Aorta (tissue), 5 donors: ENCODE measurements around the gene TXLNG. TPM values are rescaled to one million over a fixed set of nuclear protein-coding genes. Genes with fewer than 3 reads are reported as not detected.

Experiments
- ATAC-seq: fragments of 200-7000 bp; cut with Tn5 transposase; one replicate; pipeline ENCODE4 v1.9.1; 2022; ENCODE audit warnings: moderate library complexity; ENCODE audit not compliant: low FRiP score
- DNase-seq, 2 donors: peaks; one replicate each; pipeline ENCODE4 v3.0.0-alpha.2; 2020
- H3K27ac ChIP-seq, 2 donors: one replicate each; pipeline ENCODE4 v1.5.1; 2013; ENCODE audit warnings: low read length in 2 of 2, mild to moderate bottlenecking in 2 of 2, moderate library complexity in 2 of 2, control low read depth in 1 of 2, inconsistent platforms in 1 of 2, low read depth in 1 of 2
- H3K27me3 ChIP-seq, 2 donors: one replicate each; pipeline ENCODE4 v1.6.1; 2013; ENCODE audit warnings: control low read depth in 1 of 2, low read length in 1 of 2, mild to moderate bottlenecking in 1 of 2, moderate library complexity in 1 of 2; ENCODE audit not compliant: insufficient read depth in 2 of 2, control insufficient read depth in 1 of 2
- H3K36me3 ChIP-seq, 2 donors: one replicate each; pipeline ENCODE4 v1.6.1; 2013; ENCODE audit warnings: control low read depth in 1 of 2, low read length in 1 of 2, mild to moderate bottlenecking in 1 of 2; ENCODE audit not compliant: insufficient read depth in 2 of 2, control insufficient read depth in 1 of 2
- H3K4me1 ChIP-seq, 2 donors: one replicate each; pipeline ENCODE4 v1.6.1; 2013; ENCODE audit warnings: low read length in 2 of 2, control low read depth in 1 of 2, mild to moderate bottlenecking in 1 of 2, moderate library complexity in 1 of 2; ENCODE audit not compliant: insufficient read depth in 2 of 2, control insufficient read depth in 1 of 2
- H3K4me3 ChIP-seq, 2 donors: one replicate each; pipeline ENCODE4 v1.5.1; 2013; ENCODE audit warnings: low read length in 2 of 2, control low read depth in 1 of 2, mild to moderate bottlenecking in 1 of 2
- H3K9me3 ChIP-seq: one replicate; pipeline ENCODE4 v1.6.1; 2013; ENCODE audit warnings: mild to moderate bottlenecking, low read length; ENCODE audit not compliant: control insufficient read depth
- WGBS, 2 donors: extraction: QIAGEN DNeasy Blood & Tissue Kit; methylation state at CpG; one replicate each; pipeline ENCODE4 v1.1.7; 2013; 5-methylcytosine and 5-hydroxymethylcytosine counted together
- intact Hi-C, 2 donors: fragments of 100-400 bp; cut with DNase I; formaldehyde crosslinking; loops; one replicate each; pipeline versions ENCODE4 v1.14.2 to v1.15.0; 2022
- polyA plus RNA-seq, 2 donors: library from polyadenylated mRNA; stranded (reverse); fragments of 200-250 nt; gene quantifications; one replicate each; pipeline ENCODE4 v1.2.3, GENCODE V29; 2013
- total RNA-seq, 2 donors: library from RNA; stranded (reverse); fragmentation: NEBNext Ultra II Directional; extraction: Animal tissue kit (Norgen Biotek cat#: 25700); gene quantifications; one replicate each; pipeline ENCODE4 v1.2.1, GENCODE V29; 2021
- donor health status: healthy with polysubstance abuse.
- donor health status: Bipolar disorder and iron deficiency.
- donor health status: DM: no; HTN: no; CAD: no.
- donor health status: DM: no; HTN: no; CAD: no.
- donor health status: DM: yes; HTN: yes; CAD: no.

The TXLNG gene
- total and polyA plus RNA-seq, 4 donors, result 3.6 to 11.8 (median 10.3) TPM

DNA sequence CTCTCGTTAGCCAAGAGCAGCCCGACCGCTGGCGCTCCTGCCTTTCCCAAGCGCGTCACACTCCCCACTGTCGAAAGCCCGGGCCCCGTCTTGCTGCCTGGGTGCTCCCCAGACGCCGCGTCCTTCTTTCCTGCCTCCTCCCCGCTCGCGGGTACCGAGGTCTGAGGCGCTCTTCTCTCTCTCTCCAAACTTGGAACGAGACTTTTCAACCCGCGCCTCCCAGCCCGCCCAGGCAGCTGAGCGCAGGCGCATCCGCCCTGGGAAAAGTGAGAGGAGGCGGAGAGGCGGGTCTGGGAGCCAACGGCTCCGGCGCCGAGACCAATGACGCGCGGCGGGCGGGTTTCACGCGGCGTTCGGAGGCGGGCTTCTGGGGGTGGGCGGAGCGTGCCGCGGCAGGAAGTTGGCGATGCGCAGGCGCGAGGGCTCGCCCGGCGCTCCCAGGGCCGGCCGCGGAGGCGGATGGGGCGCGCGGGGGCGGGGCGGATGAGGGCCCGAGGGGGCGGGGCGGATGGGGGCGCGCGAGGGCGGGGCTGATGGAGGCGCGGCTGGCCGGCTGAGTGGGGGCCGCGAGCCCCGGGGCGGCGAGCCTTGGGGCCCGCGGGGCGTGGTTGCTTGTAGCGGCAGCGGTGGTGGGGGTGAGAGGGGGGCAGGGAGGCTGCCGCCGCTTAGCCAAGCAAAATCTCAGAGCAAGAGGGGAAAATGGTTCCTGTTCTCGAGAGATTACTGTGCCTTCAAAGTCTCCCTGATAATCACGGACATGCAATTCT lies 84.0 kb downstream of the TXLNG start, which contains the start of gene RBBP7:
Gene RBBP7 (minus strand): TSS at position 268 of the 767 bp plus-strand sequence. CDS start 309 bp downstream, outside the sequence.
- 1% methylated on average over 47 to 84 of the region's 84 CpGs for WGBS, 2 donors
- intact Hi-C loops, result loop anchor here in 1 of 2 donors (2.0 to 5.0 kb wide), 2 partner anchors 33 to 83 kb away; partner anchors contain the start of gene TXLNG
- H3K4me3 ChIP-seq, result peak within 1 kb of the TSS; percentile 87 to 92
- H3K27me3 ChIP-seq, result no peaks in the 10 kb centered on the region
- DNase-seq (peak; percentile 97 to 98), ATAC-seq (peak; percentile 97)
- H3K27ac ChIP-seq, result peak within 1 kb of the TSS; percentile 73 to 82
- no peaks in the 10 kb centered on the region for H3K36me3 ChIP-seq
- H3K4me1 ChIP-seq, result no peaks in the 10 kb centered on the region
- no peaks in the 10 kb centered on the region for H3K9me3 ChIP-seq

DNA sequence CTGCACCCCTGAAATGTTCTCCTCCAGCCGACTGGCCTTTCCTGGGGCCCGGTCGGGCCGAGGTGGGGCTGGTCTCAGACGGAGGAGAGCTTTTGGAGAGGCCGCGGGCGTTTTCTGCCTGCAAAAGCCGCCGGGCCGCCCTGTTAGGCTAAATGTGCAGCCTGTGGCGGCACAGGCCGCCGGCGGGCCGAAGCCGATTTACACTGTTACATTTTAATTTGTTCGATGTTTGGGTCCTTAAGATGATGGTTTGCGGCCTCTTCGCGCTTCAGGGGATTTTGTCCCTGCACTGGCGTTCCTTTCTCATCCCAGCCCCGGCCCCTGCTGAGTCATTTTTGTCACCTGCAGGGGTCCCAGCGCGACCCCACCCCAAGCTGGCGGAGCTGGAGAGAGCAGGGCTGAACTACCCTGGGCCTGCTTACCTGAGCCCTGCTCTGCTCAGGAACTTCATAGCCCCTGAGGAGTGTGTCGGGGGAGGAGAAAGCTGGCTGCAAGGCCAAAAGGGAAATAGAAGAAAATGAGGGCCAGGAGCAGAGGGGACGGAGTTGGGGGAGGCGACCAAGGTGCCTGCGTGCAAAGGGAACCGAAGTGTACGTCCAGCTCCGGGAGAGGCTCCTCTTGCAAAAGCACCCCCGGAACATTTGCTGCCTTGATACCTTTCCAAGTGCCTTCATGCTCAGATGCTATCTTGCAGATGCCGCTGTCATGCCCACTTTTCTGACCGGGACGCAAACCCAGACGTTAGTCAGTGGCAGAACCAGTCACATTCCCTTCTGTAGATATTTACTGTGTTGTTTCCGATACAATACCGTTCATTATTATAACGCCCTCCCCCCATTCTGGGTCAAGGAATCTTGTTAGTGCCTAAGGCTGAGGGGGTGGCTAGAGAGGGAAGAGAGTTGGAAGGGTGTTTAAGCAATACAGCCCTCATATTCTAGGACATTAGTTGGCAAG lies 84.9 kb downstream of the TXLNG start:
- Histone ChIP-seq H3K27me3 (no peaks in the 10 kb centered on the region), H3K4me3 (peak overlapping the region; percentile 37 to 69), H3K27ac (peak overlapping the region; percentile 0 to 69), H3K4me1 (no peaks in the 10 kb centered on the region), H3K9me3 (no peaks in the 10 kb centered on the region), H3K36me3 (no peaks in the 10 kb centered on the region)
- peak; percentile 57 to 83 for DNase-seq
- intact Hi-C loops, result loop anchor here in 1 of 2 donors (2.0 to 5.0 kb wide), 2 partner anchors 34 to 84 kb away; partner anchors contain the start of gene TXLNG
- ATAC-seq, result peak; percentile 27
- 2 to 19% methylated on average over 41 of the region's 41 CpGs for WGBS, 2 donors

DNA sequence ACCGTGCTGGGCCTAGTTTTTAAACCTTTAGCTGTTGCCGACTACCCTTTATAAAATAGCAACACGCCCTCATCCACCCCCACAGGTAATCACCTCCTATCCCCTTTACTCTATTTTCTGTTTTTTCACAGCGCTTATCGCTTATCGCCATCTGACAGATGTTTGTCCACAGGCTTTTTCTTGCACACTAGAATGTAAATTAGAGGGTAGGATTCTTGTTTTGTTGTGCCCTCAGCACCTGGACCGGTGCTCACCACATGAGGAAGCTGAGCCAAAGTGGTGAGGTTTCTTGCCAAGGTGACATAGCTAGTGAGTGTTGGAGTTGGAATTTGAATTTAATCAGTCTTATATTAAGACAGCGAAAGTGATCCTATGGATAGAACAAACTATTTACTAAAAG lies 86.8 kb downstream of the TXLNG start:
- 71 to 90% methylated on average over 8 of the region's 8 CpGs for WGBS, 2 donors
- intact Hi-C loops, result loop anchor here in 1 of 2 donors (5.0 kb wide), 1 partner anchor 36 kb away; no protein-coding TSS in a partner anchor
- Histone ChIP-seq H3K4me1 (no peaks in the 10 kb centered on the region), H3K9me3 (no peaks in the 10 kb centered on the region), H3K27ac (no peak overlapping the region), H3K4me3 (no peak overlapping the region), H3K36me3 (no peaks in the 10 kb centered on the region), H3K27me3 (no peaks in the 10 kb centered on the region)
- no peak for DNase-seq
- no peak for ATAC-seq

DNA sequence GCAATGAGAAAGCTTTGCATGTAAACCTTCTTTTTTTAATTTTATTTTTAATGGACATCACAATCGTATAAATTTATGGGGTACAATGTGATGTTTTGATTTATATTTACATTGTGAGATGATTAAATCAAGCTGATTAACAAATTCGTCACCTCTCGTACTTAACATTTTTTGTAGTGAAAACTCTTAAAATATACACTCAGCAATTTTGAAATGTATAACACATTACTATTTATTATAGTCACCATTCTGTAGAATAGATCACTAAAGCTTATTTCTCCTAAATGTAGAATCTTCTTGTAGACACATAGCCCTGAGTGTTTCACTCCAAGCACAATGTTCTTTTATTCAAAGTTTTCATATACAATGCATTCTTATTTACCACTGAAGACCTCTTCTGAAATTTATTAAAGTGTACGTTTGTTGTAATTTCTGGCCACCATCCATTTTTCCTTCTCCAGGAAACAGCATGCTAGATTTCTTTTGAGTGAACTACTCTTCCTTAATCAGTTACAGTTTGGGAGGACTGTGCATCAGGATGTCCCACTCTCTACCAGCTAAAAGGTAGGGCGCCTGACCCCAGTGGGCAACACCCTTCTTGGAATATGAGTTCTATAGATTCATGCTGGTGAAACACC lies 88.3 kb downstream of the TXLNG start:
- Histone ChIP-seq H3K4me1 (no peaks in the 10 kb centered on the region), H3K27ac (no peak overlapping the region), H3K36me3 (no peaks in the 10 kb centered on the region), H3K4me3 (no peak overlapping the region), H3K27me3 (no peaks in the 10 kb centered on the region), H3K9me3 (no peaks in the 10 kb centered on the region)
- ATAC-seq, result no peak
- no peak for DNase-seq
- intact Hi-C loops, result loop anchor here in 1 of 2 donors (5.0 kb wide), 2 partner anchors 37 to 47 kb away; no protein-coding TSS in a partner anchor
- 63 to 86% methylated on average over 5 of the region's 5 CpGs for WGBS, 2 donors

DNA sequence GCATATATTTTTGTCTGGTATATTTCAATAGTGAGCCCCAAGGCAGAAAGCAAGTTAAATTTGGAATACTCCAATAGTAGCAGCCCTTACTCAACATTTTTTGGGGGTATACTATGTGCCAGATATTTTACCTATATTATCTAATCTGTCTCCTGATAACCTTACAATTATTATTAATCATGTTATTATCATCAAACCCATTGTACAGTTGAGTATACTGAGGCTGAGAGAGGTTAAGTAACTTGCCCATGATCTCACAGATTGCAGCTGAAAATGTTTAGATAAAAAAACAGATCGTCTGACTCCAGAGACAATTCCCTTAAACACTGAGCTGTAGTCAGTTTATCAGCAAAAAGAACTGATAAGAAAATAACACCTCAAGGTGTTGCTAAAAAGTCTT lies 90.4 kb downstream of the TXLNG start:
- ATAC-seq (no peak), DNase-seq (no peak)
- no peaks in the 10 kb centered on the region for H3K36me3 ChIP-seq
- H3K9me3 ChIP-seq, result no peaks in the 10 kb centered on the region
- H3K4me3 ChIP-seq, result no peak overlapping the region
- H3K4me1 ChIP-seq, result no peaks in the 10 kb centered on the region
- H3K27me3 ChIP-seq, result no peaks in the 10 kb centered on the region
- no peak overlapping the region for H3K27ac ChIP-seq
- WGBS, 2 donors, result 50 to 57% methylated on average over 1 of the region's 1 CpG
- intact Hi-C loops, result loop anchor here in 1 of 2 donors (5.0 kb wide), 1 partner anchor 49 kb away; no protein-coding TSS in a partner anchor

DNA sequence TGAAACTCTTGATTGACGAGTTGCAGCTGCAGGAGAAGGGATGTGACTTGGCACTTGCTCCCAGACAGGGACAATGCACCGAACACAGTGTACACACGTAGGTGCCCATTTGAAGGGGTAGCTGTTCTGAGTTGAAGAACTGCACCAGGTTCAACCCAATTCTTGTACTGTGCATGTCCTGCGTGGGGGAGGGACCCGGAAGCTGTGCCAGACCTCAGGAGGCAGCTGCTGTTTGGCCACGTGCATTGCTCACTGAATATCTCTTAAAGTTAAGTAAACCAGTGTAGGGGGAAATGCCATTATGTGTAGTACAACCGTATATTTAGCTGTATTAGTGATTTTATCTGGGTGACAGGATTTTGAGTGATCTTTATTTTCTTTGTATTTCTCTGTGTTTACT lies 95.9 kb downstream of the TXLNG start:
- Histone ChIP-seq H3K36me3 (no peaks in the 10 kb centered on the region), H3K27ac (no peak overlapping the region), H3K4me1 (peaks cover 0 to 2% of the 10 kb centered on the region in 2 donors), H3K4me3 (no peak overlapping the region), H3K9me3 (no peaks in the 10 kb centered on the region), H3K27me3 (no peaks in the 10 kb centered on the region)
- 4 to 28% methylated on average over 7 of the region's 7 CpGs for WGBS, 2 donors
- intact Hi-C loops, result no loop called here
- DNase-seq, result no peak
- no peak for ATAC-seq

DNA sequence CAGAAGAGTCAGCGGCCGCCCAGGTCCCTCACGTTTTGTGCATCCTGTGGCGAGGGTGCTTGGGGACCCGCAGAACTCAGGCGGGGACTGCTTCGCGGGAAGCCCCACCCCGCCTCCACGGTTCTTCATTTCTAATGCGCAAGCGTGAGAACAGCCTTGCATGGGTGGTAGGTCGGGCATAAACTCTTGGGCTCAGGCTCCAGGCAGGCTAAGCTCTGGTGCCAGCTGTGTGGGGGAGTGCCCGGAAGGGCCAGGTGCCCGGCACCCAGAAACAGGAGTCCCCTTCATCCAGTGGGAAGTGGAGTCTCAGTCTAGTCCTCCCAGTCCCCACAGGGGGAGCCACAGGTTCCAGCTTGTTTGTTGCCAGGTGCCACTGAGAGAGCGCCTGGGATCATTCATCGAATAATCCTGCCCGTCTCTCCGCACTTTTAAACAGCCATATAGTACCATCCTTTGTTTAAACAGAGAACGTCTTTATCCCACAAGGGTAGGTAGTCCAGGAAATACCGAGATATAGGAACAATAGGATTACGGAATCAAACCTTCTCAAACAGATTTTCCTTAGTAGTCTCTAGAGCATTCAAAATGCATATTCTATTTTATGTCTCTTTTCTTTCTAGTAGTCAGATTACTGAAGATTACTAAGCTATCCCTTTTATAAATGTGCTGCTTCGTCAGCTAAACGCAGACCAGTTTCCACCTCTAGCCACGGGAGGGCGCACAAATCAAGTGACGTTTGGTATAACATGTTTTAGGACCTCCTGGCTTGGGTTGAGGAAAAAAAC lies 96.6 kb downstream of the TXLNG start:
- no peaks in the 10 kb centered on the region for H3K27me3 ChIP-seq
- H3K36me3 ChIP-seq, result no peaks in the 10 kb centered on the region
- ATAC-seq (peak; percentile 81), DNase-seq (peak; percentile 78 to 89)
- H3K4me3 ChIP-seq, result peak overlapping the region; percentile 28 to 64
- intact Hi-C loops, result loop anchor here in 1 of 2 donors (1.0 kb wide), 1 partner anchor 163 kb away; no protein-coding TSS in a partner anchor
- no peaks in the 10 kb centered on the region for H3K9me3 ChIP-seq
- WGBS, 2 donors, result 1 to 13% methylated on average over 25 to 27 of the region's 27 CpGs
- peak overlapping the region in 1 of 2 donors; percentile 63 for H3K27ac ChIP-seq
- H3K4me1 ChIP-seq, result peaks cover 0 to 2% of the 10 kb centered on the region in 2 donors
